Measurements from ENCODE around the gene AGK.
A peak's percentile ranks its signal among the peaks of the same experiment; 100 is the strongest.

The AGK gene

GRCh38 chr7:141649137-141649864, 98.1 kb downstream of the AGK start:
- no peak for DNase-seq

GRCh38 chr7:141649865-141650634, 98.8 kb downstream of the AGK start:
- DNase-seq, result peak; percentile 78

GRCh38 chr7:141651417-141651816, 100.2 kb downstream of the AGK start:
- no peak for DNase-seq

GRCh38 chr7:141652691-141653090, 101.5 kb downstream of the AGK start:
- no peak for DNase-seq

GRCh38 chr7:141654551-141654950, 103.3 kb downstream of the AGK start:
- DNase-seq, result peak; percentile 66

GRCh38 chr7:141659501-141659900, 108.3 kb downstream of the AGK start:
- DNase-seq, result no peak

- no peak for DNase-seq
Measured at GRCh38 chr7:141660259-141660658, 109.0 kb downstream of the AGK start.

- no peak for DNase-seq
Measured at GRCh38 chr7:141663081-141663849, 112.1 kb downstream of the AGK start.

GRCh38 chr7:141664450-141664849, 113.2 kb downstream of the AGK start:
- no peak for DNase-seq

- no peak for DNase-seq
Measured at GRCh38 chr7:141665208-141666035, 114.2 kb downstream of the AGK start.

- no peak for DNase-seq
Measured at GRCh38 chr7:141666071-141666470, 114.9 kb downstream of the AGK start.

- DNase-seq, result no peak
Measured at GRCh38 chr7:141668853-141669252, 117.6 kb downstream of the AGK start.

- no peak for DNase-seq
Measured at GRCh38 chr7:141671705-141672496, 120.7 kb downstream of the AGK start.

GRCh38 chr7:141673346-141673745, 122.1 kb downstream of the AGK start:
- DNase-seq, result no peak

- no peak for DNase-seq
Measured at GRCh38 chr7:141674171-141674671, 123.0 kb downstream of the AGK start.

- no peak for DNase-seq
Measured at GRCh38 chr7:141674702-141675101, 123.5 kb downstream of the AGK start.

- DNase-seq, result no peak
Measured at GRCh38 chr7:141675436-141676215, 124.4 kb downstream of the AGK start.

GRCh38 chr7:141676618-141677017, 125.4 kb downstream of the AGK start:
- no peak for DNase-seq

GRCh38 chr7:141679014-141679413, 127.8 kb downstream of the AGK start:
- DNase-seq, result no peak

GRCh38 chr7:141685285-141686023, 134.2 kb downstream of the AGK start:
- DNase-seq, result no peak

All from NCI-H774 (cell line).